HepG2 (cell line): ENCODE measurements around the gene VPS9D1. TPM values are rescaled to one million over a fixed set of nuclear protein-coding genes. Genes with fewer than 3 reads are reported as not detected.

Experiments
- ATAD3A ChIP-seq: sonication (generic); formaldehyde crosslinking; IDR thresholded peaks from 2 replicates; pipeline ENCODE4 v1.4.0; 2020; ENCODE audit warnings: missing genetic modification reagents
- ATF4 ChIP-seq, 2 experiments: fragments of 450-650 bp in 1 of 2; sonication (generic) in 1 of 2; formaldehyde crosslinking; IDR thresholded peaks; 2 replicates each; pipeline versions ENCODE4 v1.5.0 to v1.8.0; 2020 to 2022; ENCODE audit warnings: mild to moderate bottlenecking in 1 of 2, missing genetic modification reagents in 1 of 2
- ATF6 ChIP-seq: sonication (generic); formaldehyde crosslinking; conservative IDR thresholded peaks from 2 replicates; pipeline ENCODE4 v1.4.0; 2020; ENCODE audit warnings: missing genetic modification reagents
- CAMTA2 ChIP-seq: sonication (generic); formaldehyde crosslinking; IDR thresholded peaks from 2 replicates; pipeline ENCODE4 v1.4.0; 2020; ENCODE audit warnings: mild to moderate bottlenecking, missing genetic modification reagents, borderline replicate concordance
- EEA1 ChIP-seq: sonication (generic); formaldehyde crosslinking; IDR thresholded peaks from 2 replicates; pipeline ENCODE4 v1.5.1; 2020; ENCODE audit warnings: mild to moderate bottlenecking, missing genetic modification reagents, borderline replicate concordance
- HIC2 ChIP-seq: sonication (generic); formaldehyde crosslinking; IDR thresholded peaks from 2 replicates; pipeline ENCODE4 v1.9.0; 2022; ENCODE audit warnings: low read depth, missing genetic modification reagents
- HOXA5 ChIP-seq: sonication (generic); formaldehyde crosslinking; IDR thresholded peaks from 2 replicates; pipeline ENCODE4 v1.4.0; 2020; ENCODE audit warnings: missing genetic modification reagents
- ISL2 ChIP-seq: sonication (generic); formaldehyde crosslinking; IDR thresholded peaks from 2 replicates; pipeline ENCODE4 v1.5.0; 2020; ENCODE audit warnings: missing genetic modification reagents
- NR3C1 ChIP-seq: sonication (generic); formaldehyde crosslinking; IDR thresholded peaks from 2 replicates; pipeline ENCODE4 v1.4.0; 2020; ENCODE audit warnings: missing genetic modification reagents
- PAF1 ChIP-seq: IDR thresholded peaks from 2 replicates; pipeline ENCODE4 v1.6.1; 2016; ENCODE audit warnings: missing genetic modification reagents, missing compliant biosample characterization
- SALL1 ChIP-seq: sonication (generic); formaldehyde crosslinking; IDR thresholded peaks from 2 replicates; pipeline ENCODE4 v1.8.0; 2022; ENCODE audit warnings: mild to moderate bottlenecking, missing genetic modification reagents
- SETDB1 ChIP-seq: sonication (generic); formaldehyde crosslinking; IDR thresholded peaks from 2 replicates; pipeline ENCODE4 v1.5.1; 2020; ENCODE audit warnings: missing genetic modification reagents, mild to moderate bottlenecking, borderline replicate concordance
- SKIL ChIP-seq: sonication (generic); formaldehyde crosslinking; IDR thresholded peaks from 2 replicates; pipeline ENCODE4 v1.8.0; 2022; ENCODE audit warnings: missing genetic modification reagents, mild to moderate bottlenecking, moderate library complexity, borderline replicate concordance
- TFAP4 ChIP-seq: sonication (generic); IDR thresholded peaks from 2 replicates; pipeline ENCODE4 v1.6.1; 2016; ENCODE audit warnings: low read depth, borderline replicate concordance
- THAP8 ChIP-seq: sonication (generic); formaldehyde crosslinking; IDR thresholded peaks from 2 replicates; pipeline ENCODE4 v1.5.1; 2020; ENCODE audit warnings: missing genetic modification reagents, mild to moderate bottlenecking, borderline replicate concordance
- WIZ ChIP-seq: sonication (generic); formaldehyde crosslinking; IDR thresholded peaks from 2 replicates; pipeline ENCODE4 v1.5.1; 2020; ENCODE audit warnings: mild to moderate bottlenecking, missing genetic modification reagents
- ZFP90 ChIP-seq: sonication (generic); formaldehyde crosslinking; IDR thresholded peaks from 2 replicates; pipeline ENCODE4 v1.8.0; 2022; ENCODE audit warnings: missing genetic modification reagents, mild to moderate bottlenecking, inconsistent platforms, borderline replicate concordance
- ZNF225 ChIP-seq: sonication (generic); formaldehyde crosslinking; IDR thresholded peaks from 2 replicates; pipeline ENCODE4 v1.4.0; 2020; ENCODE audit warnings: mild to moderate bottlenecking, missing genetic modification reagents
- ZNF34 ChIP-seq: sonication (generic); formaldehyde crosslinking; IDR thresholded peaks from 2 replicates; pipeline ENCODE4 v1.4.0; 2020; ENCODE audit warnings: mild to moderate bottlenecking, missing genetic modification reagents, borderline replicate concordance
- ZNF746 ChIP-seq: sonication (generic); formaldehyde crosslinking; IDR thresholded peaks from 2 replicates; pipeline ENCODE4 v1.8.0; 2022; ENCODE audit warnings: mild to moderate bottlenecking, missing genetic modification reagents
- ZNF773 ChIP-seq: sonication (generic); formaldehyde crosslinking; IDR thresholded peaks from 2 replicates; pipeline ENCODE4 v1.4.0; 2020; ENCODE audit warnings: missing genetic modification reagents, borderline replicate concordance
- polyA plus RNA-seq, 8 experiments: library from polyadenylated mRNA; depleted of rRNA in 3 of 8; stranded (reverse) in 7 of 8; unstranded in 1 of 8; fragments of >200 nt; fragmentation: Illumina TruSeq in 4 of 8; extraction: Trizol in 4 of 8; gene quantifications; 2 replicates each; pipeline versions ENCODE4 v1.2.1 to v1.2.3, GENCODE V29; 2011 to 2016; ENCODE audit warnings: low read depth in 4 of 8, missing spikeins in 1 of 8, mixed read lengths in 1 of 8; ENCODE audit not compliant: insufficient read depth in 1 of 8
- total RNA-seq, 5 experiments: library from RNA; depleted of rRNA; stranded (reverse); fragments of >200 nt; fragmentation: Illumina TruSeq; extraction: Trizol; gene quantifications; 2 replicates each; pipeline ENCODE4 v1.2.3, GENCODE V29; 2016; ENCODE audit warnings: low read depth in 1 of 5

Gene VPS9D1
- total and polyA plus RNA-seq, 2 of the 13 experiments (the other 11 are each of a cell fraction or from before 2014, with no cell fraction given), result 10.1 to 13.2 TPM

GRCh38 chr16:89693931-89694783, 26.5 kb downstream of the VPS9D1 start (continued):
- no peak for TF ChIP-seq THAP8
- TF ChIP-seq ZFP90 (CRISPR knock-in tag), result no peak
- no peak for TF ChIP-seq ISL2
- no peak for TF ChIP-seq ZNF746 (CRISPR knock-in tag)
- TF ChIP-seq SALL1, result no peak
- no peak for TF ChIP-seq CAMTA2 (CRISPR knock-in tag)
- TF ChIP-seq PAF1 (CRISPR knock-in tag), result no peak
- no peak for TF ChIP-seq ATF6 (CRISPR knock-in tag)
- 0 out of 2 replicates have a peak, but pooled peaks have one; percentile 50 for TF ChIP-seq HIC2 (CRISPR knock-in tag)
- TF ChIP-seq ZNF34, result no peak
- no peak for TF ChIP-seq HOXA5 (CRISPR knock-in tag)
- no peak for TF ChIP-seq ZNF773 (CRISPR knock-in tag)
- no peak for TF ChIP-seq ATF4 (CRISPR knock-in tag; IDR thresholded peaks at IDR 0.05)
- no peak for TF ChIP-seq SETDB1
- TF ChIP-seq ATAD3A, result no peak
- TF ChIP-seq NR3C1, result no peak
- TF ChIP-seq TFAP4, result 0 out of 2 replicates have a peak, but pooled peaks have one; percentile 6
- no peak for TF ChIP-seq WIZ (CRISPR knock-in tag)
- peak; percentile 98 for TF ChIP-seq SKIL (CRISPR knock-in tag)
- TF ChIP-seq EEA1 (CRISPR knock-in tag), result no peak
- TF ChIP-seq ZNF225 (CRISPR knock-in tag), result no peak; the same call in 1 of the 2 replicates
